GM21528 (cell line): ENCODE data around the gene P2RX6.

Source experiments
- ATAC-seq: cut with Tn5 transposase; IDR thresholded peaks from one replicate; pipeline ENCODE4 v1.9.1; 2021; ENCODE audit warnings: mild to moderate bottlenecking, moderate library complexity; ENCODE audit not compliant: unreplicated experiment, low FRiP score

The P2RX6 gene

GRCh38 chr22:20979243-20979809 is 35.6 kb upstream of the P2RX6 start:
- ATAC-seq: no peak

GRCh38 chr22:20979940-20980453 is 35.0 kb upstream of the P2RX6 start:
- ATAC-seq: no peak

- ATAC-seq: no peak
Measured at GRCh38 chr22:20980523-20980922, 34.4 kb upstream of the P2RX6 start.

GRCh38 chr22:20980938-20981722 is 33.8 kb upstream of the P2RX6 start:
- no peak for ATAC-seq

- peak; percentile 56 for ATAC-seq
Measured at GRCh38 chr22:20981787-20982562, 33.0 kb upstream of the P2RX6 start, which contains the start of gene LZTR1. LZTR1 (plus strand) TSS chr22:20982297; CDS start chr22:20982372, 75 bp downstream.

- peak; percentile 14 for ATAC-seq
Measured at GRCh38 chr22:20982563-20982882, 32.4 kb upstream of the P2RX6 start.

- no peak for ATAC-seq
Measured at GRCh38 chr22:20983081-20983771, 31.7 kb upstream of the P2RX6 start.

- no peak for ATAC-seq
Measured at GRCh38 chr22:20985720-20986119, 29.2 kb upstream of the P2RX6 start.

GRCh38 chr22:20986365-20986764 is 28.6 kb upstream of the P2RX6 start:
- ATAC-seq: no peak

- no peak for ATAC-seq
Measured at GRCh38 chr22:20987375-20987774, 27.6 kb upstream of the P2RX6 start.

- ATAC-seq: no peak
Measured at GRCh38 chr22:20988573-20989322, 26.2 kb upstream of the P2RX6 start.

- ATAC-seq: no peak
Measured at GRCh38 chr22:20989323-20990138, 25.4 kb upstream of the P2RX6 start.

- no peak for ATAC-seq
Measured at GRCh38 chr22:20990184-20991180, 24.5 kb upstream of the P2RX6 start.

- ATAC-seq: no peak
Measured at GRCh38 chr22:20991252-20992055, 23.5 kb upstream of the P2RX6 start.

- ATAC-seq: no peak
Measured at GRCh38 chr22:20992056-20992442, 22.9 kb upstream of the P2RX6 start.

GRCh38 chr22:20992456-20993303 is 22.3 kb upstream of the P2RX6 start:
- no peak for ATAC-seq
